Glomerular endothelial cell (primary cell): ENCODE results near the gene UBE2J2. TPM values are rescaled to one million over a fixed set of nuclear protein-coding genes. Genes with fewer than 3 reads are reported as not detected.

ENCODE experiments used
- DNase-seq: peaks from one replicate; pipeline ENCODE4 v3.0.0-alpha.2; 2011; ENCODE audit warnings: low read depth, low spot score; ENCODE audit errors: extremely low read depth
- total RNA-seq: library from RNA; depleted of rRNA; stranded (reverse); fragments of >200 nt; gene quantifications from 2 replicates; pipeline ENCODE4 v1.2.3, GENCODE V29; 2015

Gene UBE2J2
- total RNA-seq, 1 donor from 2014 or later, result 80.3 TPM

DNA sequence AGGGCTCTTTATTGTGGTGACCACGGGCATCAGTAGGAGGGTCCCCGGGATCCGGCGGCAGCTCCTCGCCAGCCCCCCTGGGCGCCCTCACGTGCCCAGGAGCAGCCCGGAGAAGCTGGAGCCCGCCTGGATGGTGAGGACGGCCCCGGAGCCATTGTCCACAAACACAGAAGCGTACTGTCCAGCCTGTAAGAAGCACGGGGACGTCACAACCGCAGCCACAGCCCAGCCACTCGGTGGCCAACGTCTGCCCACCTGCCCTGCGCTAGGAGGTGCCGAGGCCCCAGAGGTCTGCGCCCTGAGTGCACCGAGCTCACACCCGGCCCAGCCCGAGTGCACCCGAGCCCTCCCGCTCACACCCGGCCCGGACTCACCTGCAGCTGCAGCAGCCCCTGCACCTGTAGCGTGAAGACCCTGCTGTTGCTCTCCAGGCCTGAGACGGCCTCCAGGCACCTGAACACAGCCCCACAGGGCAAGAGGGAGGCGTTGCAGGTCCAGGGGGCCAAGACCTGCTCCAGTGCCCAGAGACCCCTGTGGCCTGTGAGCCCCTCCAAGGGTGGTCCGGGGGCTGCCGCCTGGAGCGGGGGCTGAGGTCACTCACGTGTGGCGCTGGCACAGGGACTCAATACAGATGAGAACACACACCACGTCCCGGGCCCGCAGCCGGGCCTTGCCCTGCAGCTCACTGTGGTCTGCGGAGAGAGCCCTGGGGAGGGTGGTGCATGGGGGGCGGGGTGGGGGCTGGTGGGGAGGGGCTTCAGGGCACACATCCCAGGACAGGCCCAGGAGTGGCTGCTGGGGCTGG is 31.0 kb downstream of the UBE2J2 start:
- no peak for DNase-seq

DNA sequence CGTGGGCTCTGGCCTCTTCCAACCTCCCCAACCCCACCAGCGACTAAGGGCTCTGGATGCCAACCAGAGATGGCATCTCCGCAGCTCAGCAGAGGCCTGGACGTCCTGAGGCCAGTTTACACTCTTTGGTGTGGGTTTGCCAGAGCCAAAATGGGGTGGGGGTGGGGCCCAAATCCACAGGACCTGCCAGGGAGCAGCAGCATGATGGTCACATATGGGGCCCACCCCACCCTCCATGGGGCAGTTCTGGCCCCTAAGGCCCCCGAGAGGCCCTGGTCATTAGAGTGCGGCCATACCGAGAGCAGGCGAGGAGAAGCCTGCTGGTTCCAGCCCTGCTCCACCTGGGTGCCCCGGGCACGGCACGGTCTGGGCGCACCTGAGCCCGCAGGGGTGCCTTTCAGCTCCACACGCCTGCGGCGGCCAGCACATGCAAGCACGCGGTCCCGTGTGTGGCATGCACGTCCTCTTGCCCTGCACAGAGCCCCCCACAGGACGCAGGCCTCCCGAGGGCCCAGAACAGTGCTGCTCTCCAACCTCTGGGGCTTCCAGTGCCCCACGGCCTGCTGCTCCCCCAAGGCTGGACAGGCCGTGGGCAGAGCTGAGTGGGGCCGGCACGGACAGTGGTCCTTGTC is 31.9 kb downstream of the UBE2J2 start:
- DNase-seq, result no peak

DNA sequence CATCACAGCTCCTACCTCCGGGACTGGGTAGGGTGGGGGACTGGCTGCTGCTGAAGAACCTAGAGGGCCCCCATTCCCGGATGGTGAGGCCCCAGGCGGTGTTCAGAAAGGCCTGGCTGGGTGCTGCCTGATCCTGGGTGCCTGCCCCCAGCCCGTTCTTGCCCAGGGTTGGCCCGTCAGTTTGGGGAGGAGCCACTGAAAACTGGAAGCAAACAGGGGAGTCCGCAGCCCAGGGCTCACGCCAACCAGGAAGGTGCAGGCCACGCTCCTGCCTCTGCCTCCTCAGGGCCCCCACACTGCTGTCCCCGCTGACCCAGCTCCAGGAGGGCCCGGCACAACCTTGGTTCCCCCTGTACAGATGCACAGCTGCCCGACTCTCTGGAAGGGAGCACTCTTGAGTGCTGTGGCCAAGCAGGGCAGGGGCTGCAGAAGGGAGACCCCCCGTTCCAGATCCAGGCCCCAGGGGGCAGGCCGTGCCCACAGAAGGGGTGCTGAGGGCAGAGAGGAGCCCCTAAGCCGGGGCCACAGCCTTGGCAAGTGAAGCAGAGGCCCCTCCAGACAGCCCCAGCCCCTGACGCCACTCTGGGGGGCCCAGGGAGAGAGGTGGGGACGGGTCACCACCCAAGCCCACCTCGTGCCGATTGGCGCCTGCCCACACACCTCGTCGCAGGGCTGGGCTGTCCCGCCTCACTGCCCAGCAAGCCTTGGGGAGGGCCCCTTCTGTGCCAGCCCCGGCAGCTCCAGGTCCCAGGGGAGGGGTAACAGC is 32.6 kb downstream of the UBE2J2 start:
- no peak for DNase-seq

DNA sequence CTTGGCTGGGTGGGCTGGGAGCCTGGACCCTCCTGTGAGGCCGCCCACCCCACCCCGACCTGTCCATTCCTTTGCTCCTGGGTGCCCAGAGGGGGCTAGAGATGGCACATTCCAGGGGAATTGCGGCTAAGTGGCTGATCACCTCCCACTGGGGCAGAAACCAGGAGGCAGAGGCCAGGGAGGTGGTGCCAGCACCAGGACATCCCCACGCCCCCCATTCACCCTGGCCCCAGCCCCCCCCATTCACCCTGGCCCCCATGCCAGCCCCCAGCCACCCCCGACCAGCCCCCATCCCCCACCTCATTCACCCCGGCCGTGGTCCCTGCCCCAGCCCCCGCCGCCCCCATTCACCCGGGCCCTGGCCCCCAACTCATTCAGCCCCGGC is 33.3 kb downstream of the UBE2J2 start:
- DNase-seq, result no peak

DNA sequence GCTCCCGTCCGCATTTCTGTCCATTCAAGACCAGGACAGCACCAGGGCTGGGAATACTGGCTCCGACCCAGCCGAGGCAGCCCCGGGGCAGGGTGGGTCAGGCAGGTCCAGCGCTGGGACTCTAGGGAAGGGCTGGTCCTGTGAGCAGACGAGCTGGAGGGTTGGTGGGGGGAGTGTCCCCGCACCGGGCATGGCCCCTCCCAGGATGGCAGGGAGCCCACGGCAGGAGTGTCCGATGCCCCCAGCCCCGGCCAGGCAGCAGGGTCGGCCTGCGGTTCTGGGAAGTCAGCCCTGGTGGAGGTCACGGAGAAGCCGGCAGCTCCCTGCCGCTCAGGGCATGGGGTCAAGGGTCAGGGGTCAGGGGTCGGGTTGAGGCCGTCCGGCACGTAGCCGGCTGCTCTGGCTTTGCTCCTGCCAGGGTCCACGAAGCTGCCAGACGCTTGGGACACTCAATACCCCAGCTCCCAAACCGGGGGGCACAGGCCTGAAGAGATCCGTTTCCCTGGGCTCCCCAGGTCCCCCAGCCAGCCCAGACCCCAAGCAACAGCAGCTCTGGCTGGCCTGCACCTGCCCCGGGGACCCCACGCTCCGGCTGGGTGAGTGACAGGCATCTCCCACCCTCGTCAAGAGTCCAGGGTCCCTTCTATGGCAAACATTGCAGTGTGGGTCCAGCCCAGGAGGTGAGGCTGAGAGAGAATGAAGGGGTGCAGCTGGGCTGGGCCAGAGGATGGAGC is 33.9 kb downstream of the UBE2J2 start:
- DNase-seq, result no peak

DNA sequence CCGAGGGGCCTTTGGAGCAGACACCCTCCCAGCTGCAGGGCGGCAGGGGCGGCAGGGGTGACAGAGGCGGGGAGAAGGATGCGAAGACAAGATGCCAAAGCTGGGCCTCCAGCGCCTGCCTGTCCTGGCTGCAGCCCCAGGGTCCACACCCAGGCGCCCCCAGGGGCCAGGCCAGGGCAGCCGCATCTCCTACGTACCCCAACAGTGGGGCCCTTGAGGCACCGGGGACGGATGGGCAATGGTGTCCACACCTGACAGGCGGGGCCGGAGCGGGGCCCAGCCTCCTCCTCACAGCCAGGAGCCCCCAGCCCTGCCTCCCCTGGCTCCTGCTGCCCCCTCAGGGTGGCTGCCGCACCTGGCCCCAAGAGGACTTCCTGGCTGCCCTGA is 34.4 kb downstream of the UBE2J2 start:
- no peak for DNase-seq

DNA sequence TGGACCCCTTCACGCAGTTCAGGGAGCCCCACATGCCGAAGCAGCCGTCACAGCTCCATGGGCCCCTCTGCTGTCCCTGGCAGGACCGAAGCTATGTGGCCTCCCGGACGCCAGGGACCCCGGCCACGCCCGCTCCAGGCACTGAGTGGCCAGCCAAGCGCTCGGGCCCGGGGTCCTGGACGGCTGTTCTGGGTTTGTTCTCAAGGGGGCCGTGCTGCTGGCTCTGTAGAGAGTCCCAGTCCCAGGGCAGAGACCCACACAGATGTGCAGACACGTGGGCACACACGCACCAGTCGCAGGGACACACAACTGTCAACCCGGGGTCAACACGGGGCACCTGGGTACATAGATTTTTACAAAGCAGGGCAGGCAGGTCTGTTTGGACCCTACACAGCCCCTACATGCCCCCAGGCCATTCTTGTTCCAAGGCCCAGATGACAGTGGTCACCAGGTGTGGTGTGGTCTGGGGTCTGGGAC is 34.9 kb downstream of the UBE2J2 start:
- no peak for DNase-seq

DNA sequence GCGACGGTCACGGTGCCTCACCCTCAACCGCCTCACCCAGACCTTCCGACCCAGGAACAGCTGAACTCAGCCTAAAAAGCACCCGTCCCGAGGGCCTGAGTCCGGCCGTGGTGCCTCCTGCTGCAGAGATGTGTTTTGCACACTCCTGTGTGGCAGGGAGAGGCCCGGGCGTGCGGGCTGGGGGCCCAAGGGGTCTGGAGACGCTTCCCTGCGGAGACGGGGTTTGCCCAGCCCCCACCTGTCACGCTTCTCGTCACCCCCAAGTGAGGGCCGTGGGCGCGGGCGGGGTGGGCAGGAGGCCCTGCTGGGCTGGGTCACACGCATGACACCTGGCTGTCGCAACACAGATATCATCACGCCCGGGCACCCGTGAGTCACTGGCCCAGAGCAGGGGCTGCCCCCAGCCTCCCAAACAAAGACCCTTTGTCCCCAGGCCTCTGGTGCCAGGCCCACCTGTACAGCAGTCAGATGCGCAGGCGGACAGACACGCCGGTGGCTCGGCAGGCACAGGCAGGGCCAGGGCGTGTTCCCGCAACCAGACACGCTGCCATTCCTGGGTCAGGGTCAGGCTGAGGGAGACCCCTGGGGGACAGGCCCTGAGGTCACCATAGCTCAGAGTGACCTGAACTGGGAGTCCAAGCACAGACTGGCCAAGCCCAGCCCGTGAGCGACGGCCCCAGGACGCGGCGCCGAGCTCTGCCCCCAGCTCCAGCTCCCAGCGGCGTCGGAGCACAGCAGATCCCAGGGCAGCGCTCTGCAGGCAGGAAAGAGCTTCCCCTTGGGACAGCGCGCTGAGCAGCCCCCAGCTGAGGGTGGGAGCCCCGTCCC is 35.6 kb downstream of the UBE2J2 start:
- no peak for DNase-seq

DNA sequence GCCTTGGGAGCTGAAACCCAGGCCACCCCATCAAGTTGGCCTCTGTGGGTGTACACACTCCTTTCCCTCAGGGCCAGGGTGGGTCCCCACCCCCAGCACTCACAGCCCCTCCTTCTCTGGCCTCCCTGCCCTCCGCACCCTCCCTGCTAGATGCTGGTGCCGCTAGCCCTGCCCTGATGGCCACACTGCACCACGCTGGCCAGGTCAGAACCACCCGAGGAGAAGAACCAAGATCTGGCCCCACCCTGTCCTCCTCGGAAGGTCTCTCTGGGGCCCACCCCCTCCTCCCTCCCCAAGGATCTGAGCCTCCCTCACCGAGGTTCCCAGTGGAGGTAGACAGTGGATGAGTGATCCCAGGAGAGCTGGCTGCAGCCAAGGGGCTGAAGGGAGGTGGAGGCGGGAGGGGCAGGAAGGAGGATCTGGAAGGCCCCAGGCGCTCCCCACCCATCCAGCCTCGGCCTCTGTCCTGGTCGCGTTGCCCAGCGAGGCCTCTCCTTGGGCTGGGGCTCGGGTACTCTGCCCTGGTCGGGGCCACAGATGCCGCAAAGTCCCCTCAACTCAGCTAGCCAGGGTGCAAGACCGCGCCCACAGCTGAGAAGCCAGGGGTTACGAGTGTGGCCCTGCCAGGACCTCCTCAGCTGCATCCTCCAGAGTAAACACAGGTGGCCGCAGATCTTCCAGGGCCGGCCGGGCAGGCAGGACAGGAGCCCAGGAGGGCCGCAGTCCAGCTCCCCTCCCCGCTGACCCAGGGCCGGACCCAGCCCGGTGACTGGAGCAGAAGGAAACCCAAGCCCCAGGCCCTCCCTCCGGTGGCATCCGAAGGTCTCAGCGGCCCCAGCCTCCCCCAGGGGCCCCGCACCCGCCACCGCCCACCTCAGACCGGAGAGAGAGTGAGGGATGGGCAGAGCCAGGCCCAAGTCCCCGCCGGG is 36.4 kb downstream of the UBE2J2 start:
- no peak for DNase-seq

DNA sequence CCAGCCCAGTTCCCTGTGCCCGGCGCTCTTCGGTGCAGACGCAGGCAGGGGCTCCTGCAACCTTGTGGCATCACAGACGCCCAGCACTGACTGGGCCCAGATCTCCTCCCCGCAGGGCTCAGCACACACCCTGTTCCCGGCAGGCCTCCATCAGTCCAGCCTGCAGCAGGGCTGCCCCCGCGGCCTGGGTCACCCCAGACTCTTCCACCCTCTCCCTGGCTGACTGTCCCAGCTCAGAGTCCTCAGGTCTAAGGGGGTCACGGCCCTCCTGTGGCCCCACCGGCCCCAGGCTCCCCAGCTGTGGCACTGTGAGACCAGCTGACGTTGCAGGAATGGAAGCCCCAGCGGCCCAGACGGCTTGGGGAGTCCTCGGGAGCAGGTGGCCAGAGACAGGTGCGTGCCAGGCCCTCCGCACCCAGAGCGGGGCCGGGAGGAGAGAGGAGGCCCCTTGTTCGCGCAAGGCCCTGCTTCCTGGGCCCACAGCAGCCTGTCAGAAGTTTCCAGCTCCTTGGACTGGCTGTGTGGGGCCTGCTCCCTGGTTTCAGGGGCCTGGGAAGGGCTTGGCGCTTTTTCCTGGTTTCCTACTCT is 37.4 kb downstream of the UBE2J2 start:
- DNase-seq, result no peak

DNA sequence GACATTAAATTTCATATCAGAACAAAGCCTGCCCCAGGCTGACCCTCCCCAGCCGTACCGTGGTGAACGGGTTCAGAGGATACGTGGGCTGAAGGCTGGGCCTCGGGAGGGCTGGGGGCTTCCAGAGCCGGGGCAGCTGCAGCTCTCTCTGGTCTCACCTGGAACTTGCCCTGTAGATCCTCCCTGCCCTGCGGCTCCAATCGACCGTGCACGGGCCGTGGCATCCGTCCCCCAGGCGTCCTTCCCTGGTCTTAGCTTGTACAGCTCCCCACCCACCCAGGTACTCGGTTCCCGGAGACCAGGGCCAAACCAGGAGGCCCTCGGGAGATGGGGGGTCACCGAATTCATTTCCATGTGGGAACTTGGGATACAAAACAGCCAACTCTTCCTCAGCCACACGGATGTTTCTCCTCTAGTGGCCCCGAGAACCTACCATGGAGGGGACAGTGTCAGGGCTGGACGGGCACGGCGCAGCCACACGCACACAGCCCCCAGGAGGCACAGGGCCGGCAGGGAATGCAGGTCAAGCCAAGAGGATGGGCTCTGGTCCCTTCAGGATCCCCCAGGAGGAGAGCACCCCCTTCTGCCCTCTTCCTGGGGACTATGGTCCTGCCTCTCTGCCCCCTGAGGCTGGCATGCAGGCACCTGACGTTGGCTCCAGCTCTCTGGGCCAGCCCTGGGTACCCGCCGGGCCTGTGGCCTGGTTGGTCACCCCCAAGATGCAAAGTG is 38.5 kb downstream of the UBE2J2 start:
- DNase-seq, result no peak

DNA sequence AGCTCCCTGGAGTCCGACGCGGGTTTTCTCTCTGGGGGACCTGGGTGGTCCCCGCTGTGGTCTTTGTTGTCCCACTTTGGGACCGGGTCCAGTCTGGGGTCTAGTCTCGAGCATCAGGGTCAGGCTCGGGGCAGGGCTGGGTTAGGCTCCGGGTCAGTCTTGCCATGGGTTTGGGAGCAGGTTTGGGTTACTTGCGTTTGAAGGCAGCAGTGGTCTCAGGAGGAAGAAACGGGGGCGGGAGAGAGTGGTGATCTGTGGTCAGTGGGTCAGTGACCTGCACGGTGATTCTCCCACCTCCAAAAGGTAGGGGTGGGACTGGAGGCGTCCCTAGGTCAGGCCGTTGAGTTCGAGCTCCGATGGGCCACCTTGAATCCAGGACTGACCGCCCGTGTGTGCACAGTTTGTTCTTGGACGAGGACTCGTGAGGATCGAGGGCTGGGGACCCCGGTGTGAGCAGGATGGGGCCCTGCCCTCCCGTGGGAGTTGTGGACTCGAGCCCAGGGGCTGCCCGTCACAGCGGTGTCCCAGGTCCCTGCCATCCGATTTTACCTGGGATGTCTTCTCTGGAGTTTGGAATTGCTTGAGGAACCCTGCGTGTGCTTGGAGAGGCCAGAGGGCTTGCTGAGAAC is 39.4 kb downstream of the UBE2J2 start:
- no peak for DNase-seq

DNA sequence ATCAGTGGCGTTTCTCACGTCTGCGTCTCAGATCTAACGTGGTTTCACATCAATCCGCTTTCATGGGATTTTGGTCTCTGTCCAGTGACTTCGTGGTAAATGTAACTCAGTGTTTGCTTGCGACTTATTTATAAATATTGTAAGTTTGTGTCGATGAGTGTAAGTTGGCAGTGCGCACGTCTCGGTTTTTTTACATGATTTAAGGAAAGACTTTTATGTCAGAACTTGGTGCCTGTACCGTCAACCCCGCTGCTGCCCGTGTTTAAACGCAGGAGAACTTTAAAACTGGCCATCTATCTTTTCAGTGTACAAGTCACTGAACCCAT is 40.1 kb downstream of the UBE2J2 start:
- no peak for DNase-seq

DNA sequence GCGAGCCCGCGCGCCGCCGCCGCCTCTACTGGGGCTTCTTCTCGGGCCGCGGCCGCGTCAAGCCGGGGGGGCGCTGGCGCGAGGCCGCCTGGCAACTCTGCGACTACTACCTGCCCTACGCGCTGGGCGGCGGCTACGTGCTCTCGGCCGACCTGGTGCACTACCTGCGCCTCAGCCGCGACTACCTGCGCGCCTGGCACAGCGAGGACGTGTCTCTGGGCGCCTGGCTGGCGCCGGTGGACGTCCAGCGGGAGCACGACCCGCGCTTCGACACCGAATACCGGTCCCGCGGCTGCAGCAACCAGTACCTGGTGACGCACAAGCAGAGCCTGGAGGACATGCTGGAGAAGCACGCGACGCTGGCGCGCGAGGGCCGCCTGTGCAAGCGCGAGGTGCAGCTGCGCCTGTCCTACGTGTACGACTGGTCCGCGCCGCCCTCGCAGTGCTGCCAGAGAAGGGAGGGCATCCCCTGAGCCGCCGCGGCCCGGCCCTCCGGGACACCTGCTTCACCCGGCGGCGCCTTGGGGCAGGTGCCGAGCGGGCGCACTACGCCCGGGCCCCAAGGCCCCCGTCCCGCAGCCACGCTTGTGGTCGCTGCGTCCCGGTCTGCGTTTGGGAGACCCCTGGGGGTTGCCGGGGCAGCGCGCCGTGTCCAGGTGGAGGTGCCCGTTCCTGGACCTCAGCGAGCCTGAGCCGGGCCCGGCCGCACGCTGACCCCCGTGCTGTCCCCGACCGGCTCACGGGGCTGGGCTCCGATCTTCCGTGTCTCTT is 40.7 kb downstream of the UBE2J2 start:
- no peak for DNase-seq

DNA sequence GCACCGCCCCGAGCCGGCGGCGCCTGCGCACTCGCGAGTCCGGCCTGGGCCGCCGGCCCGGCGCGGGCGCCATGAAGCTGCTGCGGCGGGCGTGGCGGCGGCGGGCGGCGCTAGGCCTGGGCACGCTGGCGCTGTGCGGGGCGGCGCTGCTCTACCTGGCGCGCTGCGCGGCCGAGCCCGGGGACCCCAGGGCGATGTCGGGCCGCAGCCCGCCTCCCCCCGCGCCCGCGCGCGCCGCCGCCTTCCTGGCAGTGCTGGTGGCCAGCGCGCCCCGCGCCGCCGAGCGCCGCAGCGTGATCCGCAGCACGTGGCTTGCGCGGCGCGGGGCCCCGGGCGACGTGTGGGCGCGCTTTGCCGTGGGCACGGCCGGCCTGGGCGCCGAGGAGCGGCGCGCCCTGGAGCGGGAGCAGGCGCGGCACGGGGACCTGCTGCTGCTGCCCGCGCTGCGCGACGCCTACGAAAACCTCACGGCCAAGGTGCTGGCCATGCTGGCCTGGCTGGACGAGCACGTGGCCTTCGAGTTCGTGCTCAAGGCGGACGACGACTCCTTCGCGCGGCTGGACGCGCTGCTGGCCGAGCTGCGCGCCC is 41.4 kb downstream of the UBE2J2 start, which contains the start of gene B3GALT6:
TSS of gene B3GALT6 (plus strand) at position 30 of the 588 bp plus-strand sequence. CDS start at position 72, 42 bp downstream.
- no peak for DNase-seq

DNA sequence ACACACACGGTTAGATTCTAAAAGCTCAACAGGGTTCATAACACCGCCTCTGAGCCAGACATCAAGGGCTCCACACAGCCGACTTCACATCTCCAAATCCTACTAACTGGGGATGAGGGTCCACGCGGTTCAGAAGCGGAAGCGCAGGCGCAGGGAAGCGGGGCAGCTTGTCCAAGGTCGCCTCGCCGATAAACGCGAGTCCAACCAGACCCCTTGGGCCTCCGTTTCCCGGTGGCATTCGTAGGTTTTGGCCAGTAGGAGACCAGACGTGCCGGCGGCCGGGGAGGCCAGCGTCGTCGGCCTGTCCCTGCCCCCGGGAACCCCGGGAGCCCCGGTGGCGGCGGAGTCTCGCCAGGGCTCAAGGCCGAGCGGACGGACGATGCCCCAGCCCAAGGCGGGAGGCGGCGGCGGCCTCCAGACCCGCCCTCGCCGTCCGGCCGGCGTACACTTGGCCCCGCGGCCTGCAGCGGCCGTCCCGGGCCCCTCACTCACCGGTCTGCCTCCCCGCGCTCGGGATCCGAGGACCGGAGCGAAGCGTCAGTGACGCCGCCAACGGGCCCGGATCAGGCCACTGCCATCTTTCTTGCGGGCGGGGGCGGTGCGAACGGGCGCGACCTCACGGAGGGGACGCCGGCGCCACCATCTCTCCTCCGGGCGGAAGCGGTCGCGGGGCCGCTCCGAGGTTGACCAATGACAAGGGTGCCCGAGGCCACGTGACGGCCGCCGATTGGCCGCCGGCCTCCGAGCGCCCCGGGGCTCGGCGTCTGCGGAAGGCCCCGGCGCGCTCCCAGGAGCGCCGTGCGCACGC is 42.0 kb downstream of the UBE2J2 start, which contains the start of gene SDF4:
TSS of gene SDF4 (minus strand) at position 602 of the 808 bp plus-strand sequence. CDS start 3,229 bp downstream, outside the sequence.
- no peak for DNase-seq
